ENCODE data around the gene LRRC36. TPM values are rescaled to one million over a fixed set of nuclear protein-coding genes. Genes with fewer than 3 reads are reported as not detected.
A peak's percentile ranks its signal among the peaks of the same experiment; 100 is the strongest.

Gene LRRC36
- total and polyA plus RNA-seq, 9 of the 15 experiments (the other 6 are each of a cell fraction or from before 2014, with no cell fraction given): 0.09 to 0.40 (median 0.17) TPM; not detected in 1

- TF ChIP-seq SP2 (IDR thresholded peaks at IDR 0.05; ENCODE audit: extremely low read depth, low read depth, low read length, poor library complexity, severe bottlenecking) (no peak), POLR2AphosphoS5 (IDR thresholded peaks at IDR 0.05; ENCODE audit: control insufficient read depth, insufficient read depth, low read depth, low read length) (no peak)
These were observed 100.3 kb downstream of the LRRC36 start (continued) for GRCh38 chr16:67426950-67427349.

- 6% methylated on average over 11 of the region's 11 CpGs for WGBS (ENCODE audit: insufficient coverage, low coverage, missing lambda C conversion rate)
- Histone ChIP-seq H3K4me2 (ENCODE audit: insufficient read depth, low read length) (no peak overlapping the region), H3K4me1 (replicated peaks in 1 of 2; ENCODE audit: control insufficient read depth in 2 of 2, insufficient read depth in 2 of 2, low read length in 2 of 2) (peaks cover 8 to 25% of the 10 kb centered on the region in 2 experiments; a peak in 4 of 5 replicates), H3K36me3 (ENCODE audit: control insufficient read depth, insufficient read depth, low read length) (no peaks in the 10 kb centered on the region), H3K9me3 (replicated peaks; ENCODE audit: control insufficient read depth, insufficient read depth, low read depth, low read length) (no peaks in the 10 kb centered on the region), H3K9me1 (ENCODE audit: control insufficient read depth, insufficient read depth, low read length) (peaks cover under 1% of the 10 kb centered on the region), H3K27ac (ENCODE audit: extremely low read depth, low read depth, low read length) (no peak overlapping the region), H2AFZ (ENCODE audit: low read depth, low read length) (no peak overlapping the region), H3K9ac (ENCODE audit: insufficient read depth in 1 of 2, low read depth in 2 of 2, low read length in 2 of 2) (peak overlapping the region in 1 of 2 experiments; percentile 23; a peak in 1 of 4 replicates), H3K4me3 (no peak overlapping the region), H3K27me3 (ENCODE audit: control insufficient read depth in 2 of 2, insufficient read depth in 2 of 2, low read length in 2 of 2) (peaks cover 0 to 11% of the 10 kb centered on the region in 2 experiments; a peak in 1 of 5 replicates), H3K79me2 (ENCODE audit: control insufficient read depth, insufficient read depth, low read length) (no peaks in the 10 kb centered on the region), H4K20me1 (replicated peaks; ENCODE audit: control insufficient read depth, insufficient read depth, low read length) (peaks cover 13% of the 10 kb centered on the region; the same call in 1 of the 2 replicates)
- FAIRE-seq (peak; percentile 89), DNase-seq (ENCODE audit: extremely low read depth in 1 of 4, low spot score in 3 of 4) (peak; percentile 80 to 86 (median 82)), ATAC-seq (peak; percentile 90)
- CTCF ChIA-PET (ENCODE audit: low intra/inter-chr PET ratio): interaction anchor here (0.8 kb wide), 1 partner anchor 38 kb away, joined by 4 read pairs; no protein-coding TSS in a partner anchor
- in situ Hi-C loops (cut with MboI): no loop called here
- BruUV-seq (replicated peaks): no TSS peak
- intact Hi-C loops (cut with micrococcal nuclease): loop anchor here (2.0 to 10.0 kb wide), 3 partner anchors 19 to 87 kb away; no protein-coding TSS in a partner anchor
- POLR2A ChIA-PET: interaction anchor here (0.7 to 3.0 kb wide), 4 partner anchors 10 to 469 kb away, joined by 3 to 12 read pairs (median 3); no protein-coding TSS in a partner anchor
- TF ChIP-seq HDAC1 (IDR thresholded peaks at IDR 0.05) (no peak), SP1 (CRISPR knock-in tag; IDR thresholded peaks at IDR 0.05) (0 out of 2 replicates have a peak, but pooled peaks have one; percentile 18), ZBTB49 (CRISPR knock-in tag; IDR thresholded peaks at IDR 0.05; ENCODE audit: borderline replicate concordance) (no peak), MED1 (CRISPR knock-in tag; IDR thresholded peaks at IDR 0.05; ENCODE audit: borderline replicate concordance) (no peak), VEZF1 (CRISPR knock-in tag; IDR thresholded peaks at IDR 0.05) (peak; percentile 36; the same call in 1 of the 2 replicates), YY1 (IDR thresholded peaks at IDR 0.05; ENCODE audit: borderline replicate concordance in 1 of 3, control insufficient read depth in 1 of 3, extremely low read depth in 1 of 3, insufficient read depth in 3 of 3, insufficient read length in 1 of 3, insufficient replicate concordance in 2 of 3, low read depth in 1 of 3, low read length in 2 of 3) (peak in 1 of 3 experiments; percentile 13), STAG1 (CRISPR knock-in tag; IDR thresholded peaks at IDR 0.05; ENCODE audit: borderline replicate concordance) (peak; percentile 33; the same call in 1 of the 2 replicates), CTCF (IDR thresholded peaks at IDR 0.05 in 2 of 3, conservative IDR thresholded peaks at IDR 0.05 in 1 of 3; ENCODE audit: insufficient read depth in 2 of 3, low read depth in 1 of 3, low read length in 3 of 3) (peak; percentile 94)
These were observed 101.6 kb downstream of the LRRC36 start for GRCh38 chr16:67428146-67428731.

Measured in K562 (cell line).